ENCODE results near the gene NCOA4. TPM values are rescaled to one million over a fixed set of nuclear protein-coding genes. Genes with fewer than 3 reads are reported as not detected.
"Not testable (repeated sequence)": the region's sequence is repeated elsewhere in the genome, so short reads cannot be mapped to it uniquely, and the experiment has no call there.

Gene NCOA4
- total RNA-seq, 4 donors from 2014 or later = 140 to 189 (median 160) TPM

GRCh38 chr10:45997994-45998763 lies 32.2 kb downstream of the NCOA4 start:
- H3K9me3 ChIP-seq = no peaks in the 10 kb centered on the region
- no peaks in the 10 kb centered on the region for H3K4me1 ChIP-seq
- H3K36me3 ChIP-seq = peaks cover 19 to 35% of the 10 kb centered on the region in 2 donors
- WGBS, 2 donors = 93 to 94% methylated on average over 5 of the region's 5 CpGs
- DNase-seq = no peak
- intact Hi-C loops (cut with DNase I) = no loop called here
- H3K27ac ChIP-seq = no peak overlapping the region
- TF ChIP-seq CTCF (IDR thresholded peaks at IDR 0.05) (no peak), POLR2A (IDR thresholded peaks at IDR 0.05) (no peak)
- no peak overlapping the region for H3K4me3 ChIP-seq (replicated peaks in 1 of 3)
- H3K27me3 ChIP-seq = no peaks in the 10 kb centered on the region

GRCh38 chr10:45997557-45997956 lies 32.9 kb downstream of the NCOA4 start:
- DNase-seq = no peak
- intact Hi-C loops (cut with DNase I) = no loop called here
- no peak for TF ChIP-seq POLR2A (IDR thresholded peaks at IDR 0.05)
- no peak for TF ChIP-seq CTCF (IDR thresholded peaks at IDR 0.05)
- no peak overlapping the region for H3K4me3 ChIP-seq (replicated peaks in 1 of 3)
- H3K27ac ChIP-seq = no peak overlapping the region
- WGBS, 2 donors = 94 to 96% methylated on average over 4 of the region's 4 CpGs
- H3K27me3 ChIP-seq = no peaks in the 10 kb centered on the region
- no peaks in the 10 kb centered on the region for H3K4me1 ChIP-seq
- no peaks in the 10 kb centered on the region for H3K9me3 ChIP-seq
- H3K36me3 ChIP-seq = peaks cover 15 to 30% of the 10 kb centered on the region in 2 donors

DNA sequence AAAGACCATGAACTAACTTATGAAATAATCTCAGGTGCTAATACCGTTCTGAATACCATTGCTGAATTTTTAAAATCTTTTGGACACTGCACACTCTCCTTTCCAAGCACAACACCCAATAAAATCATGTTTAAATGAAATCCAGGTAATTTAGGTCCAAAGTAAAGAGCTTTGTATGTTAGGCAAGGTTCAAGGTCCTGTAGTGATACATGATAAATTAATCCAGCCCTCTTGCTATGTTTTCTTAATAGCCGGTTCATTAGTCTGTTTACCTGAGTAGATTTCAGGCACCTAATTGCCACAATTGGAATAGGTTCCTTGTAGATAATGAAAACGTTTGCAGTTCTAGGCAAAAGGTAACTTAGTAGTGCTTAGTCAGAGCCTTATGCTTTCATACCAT lies 44.8 kb downstream of the NCOA4 start:
- H3K4me1 ChIP-seq; H3K27ac ChIP-seq; intact Hi-C loops (cut with DNase I); H3K27me3 ChIP-seq; DNase-seq; H3K4me3 ChIP-seq (replicated peaks in 1 of 3); H3K9me3 ChIP-seq: not testable (repeated sequence)
- 88% methylated on average over 3 of the region's 3 CpGs for WGBS, 2 donors
- peaks cover 4 to 16% of the 10 kb centered on the region in 2 donors for H3K36me3 ChIP-seq

- H3K4me1 ChIP-seq = not testable (repeated sequence)
Measured at GRCh38 chr10:45984473-45984872, 46.0 kb downstream of the NCOA4 start.

DNA sequence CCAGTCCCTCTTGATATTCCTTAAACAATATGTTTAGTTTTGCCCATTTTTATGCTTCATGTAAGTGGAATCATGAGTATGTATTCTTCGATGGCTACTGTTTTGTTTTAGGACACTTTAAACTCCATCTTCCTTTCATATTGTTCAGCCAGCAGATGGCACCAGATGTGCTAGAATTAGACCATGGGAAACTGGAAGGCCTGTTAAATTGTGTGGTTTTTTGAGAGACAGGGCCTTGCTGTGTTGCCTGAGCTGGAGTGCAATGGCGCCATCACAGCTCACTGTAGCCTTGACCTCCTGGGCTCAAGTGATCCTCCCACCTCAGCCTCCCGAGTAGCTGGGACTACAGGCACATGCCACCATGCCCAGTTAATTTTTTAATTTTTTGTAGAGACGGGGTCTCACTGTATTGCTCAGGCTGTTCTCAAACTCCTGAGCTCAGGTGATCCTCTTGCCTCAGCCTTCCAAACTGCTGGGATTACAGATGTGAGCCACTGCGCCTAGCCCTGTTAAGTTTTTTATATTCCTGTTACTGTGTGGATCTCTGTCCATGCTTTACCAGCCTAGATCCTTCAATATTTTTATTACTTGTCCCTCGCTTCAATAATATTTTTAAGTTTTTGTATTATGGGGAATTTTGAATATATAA lies 46.8 kb downstream of the NCOA4 start:
- H3K4me1 ChIP-seq; H3K27ac ChIP-seq; H3K4me3 ChIP-seq (replicated peaks in 1 of 3); H3K9me3 ChIP-seq; intact Hi-C loops (cut with DNase I); H3K27me3 ChIP-seq: not testable (repeated sequence)
- DNase-seq = peak; percentile 10 to 34
- WGBS, 2 donors = 73 to 84% methylated on average over 6 of the region's 6 CpGs
- TF ChIP-seq CTCF (IDR thresholded peaks at IDR 0.05) = peak in 3 of 6 experiments; percentile 30 to 38 (median 35)
- H3K36me3 ChIP-seq = peaks cover 4 to 14% of the 10 kb centered on the region in 2 donors

More at GRCh38 chr10:45984473-45984872, 46.0 kb downstream of the NCOA4 start:
- H3K27ac ChIP-seq; H3K4me3 ChIP-seq (replicated peaks in 1 of 3); DNase-seq; intact Hi-C loops (cut with DNase I); H3K9me3 ChIP-seq; H3K27me3 ChIP-seq: not testable (repeated sequence)
- 93 to 97% methylated on average over 2 of the region's 2 CpGs for WGBS, 2 donors
- peaks cover 4 to 16% of the 10 kb centered on the region in 2 donors for H3K36me3 ChIP-seq

- DNase-seq; intact Hi-C loops (cut with DNase I); H3K4me3 ChIP-seq (replicated peaks in 1 of 3); H3K9me3 ChIP-seq; H3K27ac ChIP-seq; H3K4me1 ChIP-seq; H3K27me3 ChIP-seq: not testable (repeated sequence)
- peaks cover 0 to 12% of the 10 kb centered on the region in 2 donors for H3K36me3 ChIP-seq
- WGBS, 2 donors = 48 to 64% methylated on average over 1 of the region's 1 CpG
Measured at GRCh38 chr10:45981367-45981766, 49.1 kb downstream of the NCOA4 start.

DNA sequence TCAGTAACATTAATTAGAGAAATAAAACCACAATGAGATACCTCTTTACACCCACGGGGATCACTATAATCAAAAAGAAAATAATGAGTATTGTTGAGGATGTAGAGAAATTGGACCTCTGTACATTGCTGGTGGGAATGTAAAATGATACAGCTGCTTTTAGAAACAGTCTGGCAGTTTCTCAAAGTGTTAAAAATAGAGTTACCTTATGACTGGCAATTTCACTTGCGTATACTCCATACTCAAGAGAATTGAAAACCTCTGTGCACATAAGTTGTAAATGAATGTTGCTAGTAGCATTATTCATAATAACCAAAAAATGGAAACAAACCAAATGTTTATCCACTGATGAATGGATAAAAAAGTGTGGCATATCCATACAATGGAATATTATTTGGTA lies 51.9 kb downstream of the NCOA4 start:
- whole genome bisulfite sequencing, 2 donors = 87 to 93% methylated on average over 1 of the region's 2 CpGs
- DNase-seq; H3K9me3 ChIP-seq; H3K4me3 ChIP-seq (replicated peaks in 1 of 3); H3K4me1 ChIP-seq; H3K27me3 ChIP-seq; H3K27ac ChIP-seq; H3K36me3 ChIP-seq; intact Hi-C loops (cut with DNase I): not testable (repeated sequence)

DNA sequence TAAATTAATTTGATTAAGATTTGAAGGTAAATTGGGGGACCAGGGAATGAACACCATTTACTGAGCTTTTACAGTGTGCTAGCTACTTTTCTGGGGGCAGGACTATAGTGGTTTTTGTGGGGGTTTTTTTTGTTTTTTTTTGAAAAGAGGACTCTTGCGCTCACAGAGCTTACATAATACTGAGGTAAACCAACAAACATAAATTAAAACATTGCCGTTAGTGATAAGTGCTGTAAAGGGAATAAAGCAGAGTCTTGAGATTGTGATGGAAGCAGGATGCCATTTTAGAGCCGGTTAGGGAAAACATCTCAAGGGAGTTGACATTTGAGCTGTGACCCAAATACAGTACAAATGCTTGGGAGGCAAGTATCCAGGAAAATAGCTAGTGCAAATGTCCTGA lies 56.4 kb downstream of the NCOA4 start:
- not testable (repeated sequence) for H3K27me3 ChIP-seq; H3K27ac ChIP-seq; H3K9me3 ChIP-seq; H3K36me3 ChIP-seq; DNase-seq; H3K4me1 ChIP-seq; H3K4me3 ChIP-seq (replicated peaks in 1 of 3)
- intact Hi-C loops (cut with DNase I) = loop anchor here (5.0 kb wide), 1 partner anchor 53 kb away; no protein-coding TSS in a partner anchor
- WGBS, 2 donors = 69 to 78% methylated on average over 3 of the region's 3 CpGs

- intact Hi-C loops (cut with DNase I) = loop anchor here (5.0 kb wide), 1 partner anchor 55 kb away; no protein-coding TSS in a partner anchor
Measured at GRCh38 chr10:45972813-45973169, 57.6 kb downstream of the NCOA4 start.

More at GRCh38 chr10:45972813-45973169, 57.6 kb downstream of the NCOA4 start:
- H3K36me3 ChIP-seq, H3K9me3 ChIP-seq, H3K4me1 ChIP-seq, DNase-seq, H3K27me3 ChIP-seq: not testable (repeated sequence)
- 0 to 1% methylated on average over 10 of the region's 10 CpGs for WGBS, 2 donors
- peak overlapping the region in 2 of 3 donors; percentile 47 to 49 for H3K27ac ChIP-seq
- H3K4me3 ChIP-seq (replicated peaks in 1 of 3) = peak overlapping the region; percentile 66 to 83 (median 69)
